Right renal pelvis (tissue), 4 donors: ENCODE measurements around the gene NANS. TPM values are rescaled to one million over a fixed set of nuclear protein-coding genes. Genes with fewer than 3 reads are reported as not detected.
"Not testable (repeated sequence)": the region's sequence is repeated elsewhere in the genome, so short reads cannot be mapped to it uniquely, and the experiment has no call there.

Source experiments
- DNase-seq, 4 donors: peaks; one replicate each; pipeline ENCODE4 v3.0.0-alpha.2; 2013; ENCODE audit warnings: low read depth in 4 of 4, low spot score in 3 of 4, missing footprints in 1 of 4
- polyA plus RNA-seq, 4 donors: library from polyadenylated mRNA; unstranded; fragments of 120-200 nt; gene quantifications; one replicate each; pipeline ENCODE4 v1.2.1, GENCODE V29; 2013; ENCODE audit not compliant: insufficient read length in 4 of 4

The NANS gene
- polyA plus RNA-seq, 4 donors, result 37.5 to 41.2 (median 38.9) TPM

DNA sequence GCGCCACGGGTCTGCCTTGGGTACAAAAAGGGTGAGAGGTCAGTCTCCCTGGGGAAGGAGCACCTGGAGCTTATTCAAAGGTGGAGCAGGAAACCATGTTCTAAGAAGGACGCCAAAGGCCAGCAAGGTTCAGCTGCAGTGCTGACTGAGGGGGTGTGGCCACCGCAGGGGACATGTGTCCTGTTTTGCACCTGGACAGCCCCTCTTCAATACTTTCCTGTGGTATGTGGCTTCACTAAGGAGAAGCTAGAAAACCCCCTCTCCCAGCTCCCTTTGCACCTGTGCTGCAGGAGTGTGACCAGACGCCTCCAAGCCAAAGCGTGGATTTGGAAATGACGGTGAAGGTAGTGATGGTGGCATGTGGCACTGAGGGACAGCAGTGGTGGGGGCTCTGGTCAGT lies 38.9 kb downstream of the NANS start:
- DNase-seq, result no peak

DNA sequence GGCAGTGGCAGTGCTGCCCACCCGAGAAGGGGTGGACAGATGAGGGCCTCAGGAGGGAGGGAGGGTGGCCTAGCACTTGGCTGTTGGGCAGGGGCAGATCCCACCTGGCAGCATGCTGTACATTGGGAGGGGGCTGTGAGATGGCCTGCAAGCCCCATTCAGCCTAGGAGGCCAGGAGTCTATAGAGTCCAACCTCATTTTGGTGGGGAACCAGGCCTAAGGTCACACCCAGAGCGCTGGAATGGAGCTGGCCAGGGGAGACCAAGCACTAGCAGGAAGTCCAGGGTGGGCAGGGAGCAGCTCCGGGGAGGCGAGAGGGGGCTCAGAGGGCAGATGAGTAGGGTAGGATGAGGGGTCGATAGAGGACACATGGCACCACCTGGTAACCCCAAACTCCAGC lies 39.6 kb downstream of the NANS start:
- DNase-seq, result no peak

DNA sequence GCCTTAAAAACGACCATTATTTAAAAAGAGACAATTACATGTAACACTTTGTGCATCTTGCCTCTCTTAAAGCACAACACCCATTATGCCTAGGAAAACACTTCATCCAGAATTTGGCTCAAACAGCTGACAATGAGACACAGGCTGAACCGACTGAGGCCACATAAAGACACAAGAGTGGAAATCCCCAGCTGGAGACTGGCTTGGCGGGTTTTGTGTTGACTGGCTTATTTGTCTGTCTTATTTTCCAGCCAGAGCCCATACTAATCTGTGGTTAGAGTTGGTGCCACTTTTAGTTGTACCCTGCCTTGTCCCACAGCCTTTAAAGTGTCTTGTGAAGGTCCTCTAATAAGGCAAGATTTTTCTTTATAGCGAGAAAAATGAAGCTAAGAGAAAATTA lies 41.3 kb downstream of the NANS start:
- DNase-seq, result no peak

DNA sequence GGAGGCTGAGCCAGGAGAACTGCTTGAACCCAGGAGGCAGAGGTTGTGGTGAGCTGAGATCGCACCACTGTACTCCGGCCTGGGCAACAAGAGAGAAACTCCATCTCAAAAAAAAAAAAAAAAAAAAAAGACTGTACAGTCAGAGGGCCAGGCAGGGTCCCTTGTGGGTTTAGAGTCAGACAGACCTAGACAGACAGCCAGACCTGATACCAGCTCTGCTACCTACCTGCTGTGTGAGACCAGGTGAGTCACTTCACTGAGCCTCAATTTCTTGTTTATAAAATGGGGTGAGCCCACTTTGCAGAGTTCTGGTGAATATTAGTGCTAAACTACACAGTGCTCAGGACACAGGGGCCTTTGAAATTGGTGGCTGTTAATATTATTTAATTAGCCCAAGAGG lies 42.8 kb downstream of the NANS start:
- no peak for DNase-seq

DNA sequence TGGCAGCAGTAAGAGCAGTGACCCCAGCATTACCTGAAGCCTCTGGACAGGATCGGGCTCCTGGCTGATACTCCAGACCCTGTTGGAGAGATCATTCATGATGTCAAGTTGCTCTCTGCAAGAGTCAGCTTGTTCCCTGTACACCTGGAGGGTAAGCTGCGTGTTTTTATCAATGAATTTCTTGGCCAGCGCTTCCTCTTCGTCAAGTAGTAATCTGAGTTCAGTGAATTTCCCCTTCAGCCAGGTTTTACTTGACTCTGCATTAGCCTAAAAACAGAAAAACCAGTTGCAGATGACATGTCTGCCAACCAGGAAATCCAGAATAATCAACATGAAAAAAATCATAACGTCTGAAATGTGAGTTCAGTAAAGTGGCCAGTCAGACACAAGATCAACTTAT lies 43.4 kb downstream of the NANS start:
- DNase-seq, result no peak

DNA sequence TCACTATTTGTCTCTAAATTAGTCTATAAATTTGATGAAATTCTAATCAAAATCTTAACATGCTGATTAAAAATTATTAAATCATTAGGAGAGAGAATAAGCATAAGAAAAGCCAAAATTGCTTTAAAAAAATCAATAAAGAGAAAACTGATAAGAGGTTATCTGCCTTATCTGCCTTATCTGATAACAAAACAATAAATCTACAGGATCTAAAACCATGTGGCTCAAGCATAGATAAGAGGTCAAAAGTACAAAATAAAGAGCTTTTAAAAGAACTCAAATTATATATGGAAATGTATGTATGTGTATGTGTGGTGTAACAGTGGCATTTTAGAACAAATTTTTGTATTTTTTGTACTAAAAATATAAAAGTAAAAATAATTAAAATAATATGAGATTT lies 43.9 kb downstream of the NANS start:
- DNase-seq, result no peak

DNA sequence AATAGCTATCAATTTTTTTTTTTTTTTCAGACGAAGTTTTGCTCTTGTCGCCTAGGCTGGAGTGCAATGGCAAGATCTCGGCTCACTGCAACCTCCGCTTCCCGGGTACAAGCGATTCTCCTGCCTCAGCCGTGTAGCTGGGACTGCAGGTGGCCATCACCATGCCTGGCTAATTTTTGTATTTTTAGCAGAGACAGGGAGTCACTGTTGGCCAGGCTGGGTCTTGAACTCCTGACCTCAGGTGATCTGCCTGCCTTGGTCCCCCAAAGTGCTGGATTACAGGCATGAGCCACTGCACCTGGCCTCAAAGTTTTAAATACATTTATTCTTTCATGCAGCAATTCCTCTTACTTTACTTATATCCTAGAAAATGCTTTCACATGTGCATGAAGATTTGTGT lies 44.9 kb downstream of the NANS start:
- DNase-seq, result no peak

DNA sequence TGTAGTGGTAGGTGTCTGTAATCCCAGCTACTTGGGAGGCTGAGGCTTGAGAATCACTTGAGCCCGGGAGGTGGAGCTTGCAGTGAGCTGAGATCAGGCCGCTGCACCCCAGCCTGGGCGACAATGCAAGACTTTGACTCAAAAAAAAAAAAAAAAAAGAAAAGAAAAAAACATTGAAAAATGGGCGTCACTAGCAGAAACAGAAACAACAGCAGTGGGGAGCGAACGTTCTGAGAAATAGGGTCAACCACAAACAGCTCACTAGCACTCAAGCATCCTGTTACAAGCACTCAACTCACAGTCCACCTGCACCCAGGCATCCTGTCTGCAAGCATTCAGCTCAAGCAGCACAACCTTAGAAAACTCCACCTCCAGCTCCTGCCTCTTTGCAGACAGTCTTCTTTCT lies 45.3 kb downstream of the NANS start:
- DNase-seq, result no peak

DNA sequence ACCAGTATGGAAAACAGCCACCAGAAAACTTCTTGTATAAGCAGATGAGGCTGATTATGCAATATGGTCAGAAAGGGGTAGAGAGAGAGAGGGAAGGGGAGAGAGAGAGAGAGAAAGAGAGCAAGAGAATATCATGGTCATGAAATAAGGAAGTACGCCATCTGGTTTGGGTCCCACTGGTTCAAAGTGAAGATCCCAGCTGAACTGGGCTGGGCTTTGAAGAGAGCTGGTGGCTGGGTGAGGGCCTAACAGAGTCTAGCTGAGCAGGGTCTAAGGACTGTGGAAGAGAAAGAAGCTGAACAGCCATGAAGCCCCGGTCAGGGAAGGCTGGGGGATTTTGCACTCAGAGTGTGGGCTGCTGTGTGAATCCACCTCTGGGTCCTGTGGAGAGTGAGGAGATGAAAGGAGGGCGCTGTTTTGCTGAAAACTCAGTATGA lies 47.9 kb downstream of the NANS start:
- DNase-seq, result no peak

DNA sequence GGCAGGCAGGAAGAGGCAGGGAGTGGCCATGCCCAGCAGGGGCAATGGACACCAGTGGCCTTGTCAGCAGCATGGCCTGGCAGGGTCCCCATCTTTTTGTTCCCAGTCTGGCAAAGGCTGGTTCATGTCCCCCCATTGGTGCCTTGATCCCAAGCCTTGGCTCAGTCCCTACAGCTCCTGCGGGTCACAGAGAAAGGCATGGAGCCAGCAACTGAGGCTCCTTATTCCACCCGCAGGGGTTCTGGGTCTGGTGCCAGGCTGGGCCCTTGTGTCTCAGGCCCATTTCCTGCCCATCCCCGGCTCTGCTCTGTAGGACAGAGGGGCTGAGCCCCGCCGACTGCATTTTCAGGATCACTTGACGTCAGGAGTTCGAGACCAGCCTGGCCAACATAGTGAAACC lies 48.5 kb downstream of the NANS start:
- DNase-seq, result no peak

DNA sequence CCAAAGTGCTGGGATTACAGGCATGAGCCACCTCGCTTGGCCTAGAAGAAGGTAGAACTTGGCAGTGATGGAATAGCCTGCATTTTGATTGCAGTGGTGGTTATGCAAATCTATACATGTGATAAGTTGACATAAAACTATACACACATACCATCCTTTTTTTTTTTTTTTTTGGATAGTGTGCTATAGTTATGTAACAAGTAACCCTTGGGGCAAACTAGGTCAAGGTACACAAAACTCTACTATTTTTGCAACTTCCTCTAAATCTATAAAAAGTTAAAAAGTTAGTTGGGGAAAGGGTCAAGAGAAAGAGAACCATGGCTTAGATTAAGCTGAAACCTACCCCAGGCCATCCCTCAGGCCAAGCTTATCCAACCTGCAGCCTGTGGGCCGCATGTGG lies 51.4 kb downstream of the NANS start:
- no peak for DNase-seq

DNA sequence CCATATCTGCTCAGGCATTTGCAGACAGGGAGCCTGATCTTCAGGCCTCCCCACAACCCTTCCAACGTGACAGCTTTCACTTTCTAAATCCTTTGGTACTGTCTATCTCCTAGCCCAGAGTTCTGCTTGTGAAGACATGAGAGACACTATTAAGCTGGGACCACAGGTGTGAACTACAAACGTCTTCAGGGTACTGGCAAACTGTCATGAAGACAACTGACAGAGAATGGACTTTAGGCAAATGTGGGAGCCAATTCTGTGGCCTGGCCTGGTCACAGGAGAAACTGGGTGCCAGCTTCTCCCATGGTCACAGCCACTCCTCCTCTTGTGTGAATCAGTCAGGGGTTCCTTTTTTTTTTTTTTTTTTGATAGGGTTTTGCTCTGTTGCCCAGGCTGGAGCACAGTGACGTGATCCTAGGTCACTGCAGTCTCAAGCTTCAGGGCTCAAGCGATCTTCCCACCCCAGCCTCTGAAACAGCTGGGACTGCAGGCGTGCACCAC lies 52.0 kb downstream of the NANS start:
- no peak for DNase-seq

DNA sequence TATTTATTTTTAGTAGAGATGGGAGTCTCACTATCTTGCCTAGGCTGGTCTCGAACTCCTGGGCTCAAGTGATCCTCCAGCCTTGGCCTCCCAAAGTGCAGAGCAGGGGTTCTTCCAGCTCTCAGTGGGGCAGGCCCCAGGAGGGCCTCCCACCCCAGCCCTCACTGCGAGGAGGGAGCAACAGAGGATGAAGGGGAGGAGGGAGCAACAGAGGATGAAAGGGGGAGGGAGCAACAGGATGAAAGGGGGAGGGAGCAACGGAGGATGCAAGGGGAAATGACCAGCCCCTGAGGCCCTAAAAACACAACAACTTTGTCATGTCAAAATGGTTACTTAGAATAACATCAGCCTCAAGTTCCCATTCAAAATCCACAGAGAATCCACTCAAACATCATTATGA lies 52.5 kb downstream of the NANS start:
- no peak for DNase-seq

DNA sequence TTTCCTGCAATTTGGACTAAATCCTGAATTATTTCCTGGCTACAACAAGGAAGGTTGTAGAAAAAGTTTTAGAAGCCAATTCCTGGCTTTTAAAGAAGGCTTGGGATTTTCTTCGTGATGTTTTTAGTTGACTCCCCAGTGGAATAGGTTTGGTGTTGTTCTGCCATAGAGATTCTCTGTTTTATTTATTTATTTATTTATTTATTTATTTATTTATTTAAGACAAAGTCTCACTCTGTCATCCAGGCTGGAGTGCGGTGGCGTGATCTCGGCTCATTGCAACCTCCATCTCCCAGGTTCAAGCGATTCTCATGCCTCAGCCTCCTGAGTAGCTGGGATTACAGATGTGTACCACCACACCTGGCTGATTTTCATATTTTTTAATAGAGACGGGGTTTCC lies 60.6 kb downstream of the NANS start:
- DNase-seq, result not testable (repeated sequence)

DNA sequence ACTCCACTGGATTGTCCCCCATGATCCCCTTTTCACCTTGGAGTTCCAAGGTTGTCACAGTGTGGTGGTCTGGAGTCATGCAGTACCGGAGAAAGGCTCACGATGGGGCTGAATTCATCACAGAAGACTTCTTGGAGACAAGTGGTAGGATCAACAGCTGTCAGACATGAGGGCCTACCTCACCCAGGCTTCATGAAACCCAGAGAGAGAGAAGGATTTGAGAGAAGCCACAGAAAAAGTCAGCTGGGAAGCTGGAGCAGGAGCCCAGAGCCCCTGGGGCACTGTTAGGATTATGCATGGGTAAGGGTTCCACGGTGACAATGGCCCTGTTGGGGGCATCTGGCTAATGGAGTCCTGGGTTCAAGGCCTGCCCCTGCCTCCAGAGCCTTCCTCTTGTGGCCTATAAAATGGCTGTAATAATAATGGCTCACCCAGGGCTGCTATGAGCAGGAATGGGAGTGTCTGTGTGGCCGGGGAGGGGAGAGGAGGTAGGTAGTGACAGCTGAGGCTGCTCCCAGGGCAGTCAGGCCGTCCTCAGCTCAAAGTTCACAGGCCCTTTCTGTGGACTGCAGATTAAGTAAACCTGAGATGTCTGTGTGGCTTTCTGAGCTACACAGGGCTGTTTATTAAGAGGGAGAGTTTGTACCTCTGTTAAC lies 61.6 kb downstream of the NANS start:
- no peak for DNase-seq

DNA sequence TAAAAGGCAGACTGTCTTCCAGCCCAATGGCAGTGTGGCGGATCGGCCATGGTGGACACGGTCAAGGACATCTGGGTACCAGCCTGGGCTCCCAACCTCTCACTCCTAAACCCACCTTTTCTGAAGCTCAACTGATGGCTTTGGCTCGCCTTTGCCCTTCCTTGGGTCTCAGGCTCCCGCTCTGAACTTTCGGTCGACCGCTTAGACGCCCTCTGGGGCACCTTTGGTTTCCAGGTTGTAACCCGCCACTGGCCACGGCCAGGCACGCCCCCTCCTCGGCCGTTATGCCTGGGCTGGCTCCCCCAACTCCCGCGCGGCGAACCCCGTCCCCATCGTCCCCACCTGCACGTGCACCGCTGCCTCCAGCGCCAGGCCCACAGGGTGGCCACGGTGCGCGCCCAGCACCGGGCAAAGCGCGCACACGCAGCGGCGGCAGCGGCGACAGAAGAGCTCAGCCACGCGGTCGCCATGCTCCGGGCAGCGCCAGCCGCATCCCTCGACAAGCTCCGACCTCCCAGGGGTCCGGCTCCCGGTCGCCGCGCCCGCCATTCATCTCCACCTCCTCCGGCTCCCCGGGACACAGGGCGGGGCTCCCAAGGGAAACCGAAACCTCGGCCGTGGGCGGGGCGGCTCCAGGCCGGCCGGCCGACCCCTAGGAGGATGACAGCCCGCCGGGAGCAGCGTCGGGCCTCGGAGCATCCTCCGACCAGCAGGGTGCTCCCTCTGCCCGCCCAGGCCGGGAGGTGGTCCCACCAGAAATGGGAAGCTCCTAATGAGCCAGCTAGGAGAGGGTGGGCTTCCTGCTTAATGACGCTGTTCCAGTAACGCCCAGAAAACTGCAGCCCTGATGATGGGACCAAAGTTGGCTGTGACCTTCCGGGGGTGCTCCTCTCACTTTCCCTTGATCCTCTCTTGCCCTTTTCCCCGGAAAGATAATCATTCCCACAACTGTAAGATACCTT lies 62.4 kb downstream of the NANS start, which contains the start of gene TRIM14:
Gene TRIM14 (minus strand): TSS at position 583 of the 962 bp plus-strand sequence. CDS start 34 bp downstream, at position 549.
- DNase-seq, result peak in 2 of 4 donors; percentile 18 to 43

DNA sequence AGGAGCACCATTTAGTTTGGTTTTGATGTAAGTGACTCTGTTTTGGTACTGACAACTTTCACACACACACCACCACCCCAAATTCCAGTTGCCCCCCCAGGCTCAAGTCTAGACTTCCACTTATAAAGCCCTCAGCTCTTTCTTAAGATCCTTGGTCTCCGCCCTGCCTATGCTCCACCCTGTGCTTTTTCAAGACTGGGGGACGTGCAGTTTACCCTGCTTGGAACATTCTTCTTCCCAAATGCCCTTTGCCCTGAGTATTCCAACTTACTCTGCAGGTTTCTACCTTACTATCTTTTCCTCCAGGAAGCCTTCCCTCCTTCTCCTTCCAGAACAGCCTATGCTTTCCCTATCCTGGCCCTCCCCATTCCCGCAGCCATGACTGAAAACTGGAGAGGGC lies 63.9 kb downstream of the NANS start:
- no peak for DNase-seq

DNA sequence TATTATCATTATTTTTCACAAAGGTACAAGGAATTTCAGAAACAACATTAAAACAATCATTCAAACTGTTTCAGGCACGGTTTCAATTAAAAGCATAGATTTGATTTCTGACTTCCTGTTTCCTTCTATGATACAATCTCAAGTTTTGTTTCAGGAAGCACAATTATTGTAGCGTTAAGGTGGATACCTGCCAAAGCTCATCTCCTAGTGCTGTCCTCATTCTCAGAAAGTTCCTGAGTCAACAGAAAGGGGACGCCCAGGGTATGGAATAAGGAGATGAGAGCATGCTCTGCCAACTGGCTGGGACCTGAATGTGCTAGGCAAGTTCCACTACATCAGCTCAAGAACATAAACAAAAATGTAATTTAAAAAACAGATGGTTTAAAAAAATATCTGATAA lies 64.5 kb downstream of the NANS start:
- DNase-seq, result no peak

DNA sequence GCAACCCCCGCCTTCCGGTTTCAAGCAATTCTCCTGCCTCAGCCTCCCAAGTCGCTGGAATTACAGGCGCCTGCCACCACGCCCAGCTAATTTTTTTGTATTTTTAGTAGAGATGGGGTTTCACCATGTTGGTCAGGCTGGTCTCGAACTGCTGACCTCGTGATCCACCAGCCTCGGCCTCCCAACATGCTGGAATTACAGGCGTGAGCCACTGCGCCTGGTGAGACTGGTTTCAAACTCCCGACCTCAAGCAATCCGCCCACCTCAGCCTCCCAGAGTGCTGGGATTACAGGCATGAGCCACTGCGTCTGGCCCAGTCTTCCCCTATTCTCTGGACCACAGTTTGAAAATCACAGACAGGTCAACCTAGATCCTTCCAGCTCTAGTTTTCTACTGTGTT lies 67.6 kb downstream of the NANS start:
- DNase-seq, result not testable (repeated sequence)

DNA sequence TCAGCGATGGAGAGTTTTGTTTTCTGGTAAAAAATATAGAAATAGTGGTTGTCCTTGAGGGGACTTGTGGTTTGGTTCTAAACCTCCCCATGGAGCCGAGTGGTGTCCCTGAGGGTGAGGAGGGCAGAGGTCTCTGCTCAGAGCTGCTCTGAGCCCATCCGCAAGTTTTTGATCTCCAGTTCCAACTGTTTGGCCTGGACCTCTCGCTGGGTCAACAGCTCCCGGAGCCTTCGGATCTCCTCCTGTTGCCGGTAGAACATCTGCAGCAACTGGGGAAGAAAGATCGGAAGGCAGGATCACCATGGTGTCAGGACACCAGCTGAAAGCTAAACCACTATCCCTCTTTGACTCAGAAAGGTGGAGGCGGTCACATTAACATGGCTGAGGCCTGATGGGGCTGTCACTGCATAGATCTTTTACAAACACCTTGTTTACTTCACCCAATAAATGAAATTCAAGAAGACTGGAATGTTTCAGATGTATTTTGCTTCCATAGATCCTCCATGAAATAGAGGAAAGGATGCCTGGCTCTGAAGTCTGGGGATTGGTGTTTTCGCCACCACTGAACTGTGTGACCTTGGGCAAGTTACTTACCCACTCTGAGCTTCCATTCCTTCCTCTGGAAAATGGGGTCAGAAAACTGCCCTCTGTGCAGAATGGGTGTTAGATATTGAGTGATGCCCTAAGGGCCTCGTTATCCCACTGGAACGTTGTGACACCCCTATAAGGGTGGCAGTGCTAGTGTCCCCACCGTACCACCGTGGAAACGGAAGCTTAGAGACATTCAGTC lies 68.3 kb downstream of the NANS start:
- no peak for DNase-seq

DNA sequence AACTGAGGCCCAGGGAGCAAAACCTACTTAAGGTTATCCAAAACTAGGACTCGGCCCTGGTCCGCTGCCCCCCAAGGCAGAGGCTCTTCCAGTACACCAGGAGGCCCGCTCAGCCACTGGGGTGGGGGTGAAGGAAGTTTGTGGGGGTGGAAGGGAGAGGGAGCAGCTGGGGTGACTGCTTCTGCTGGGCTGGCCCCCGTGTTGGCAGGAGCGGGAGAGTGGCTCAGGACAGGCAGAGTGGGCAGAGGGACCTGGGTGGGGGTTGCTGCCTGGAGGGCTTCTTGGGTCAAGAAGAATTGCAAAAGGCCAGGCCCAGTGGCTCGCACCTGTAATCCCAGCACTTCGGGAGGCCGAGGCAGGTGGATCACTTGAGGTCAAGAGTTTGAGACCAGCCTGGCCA lies 70.7 kb downstream of the NANS start:
- no peak for DNase-seq
